ENCODE measurements around the gene GLOD4.
"Not testable (repeated sequence)": the region's sequence is repeated elsewhere in the genome, so short reads cannot be mapped to it uniquely, and the experiment has no call there.

GLOD4 gene

GRCh38 chr17:796609-797008 is 14.5 kb upstream of the GLOD4 start:
- Mint-ChIP-seq H3K4me3 (no peak overlapping the region), H3K27me3 (no peaks in the 10 kb centered on the region), H3K9me3 (no peaks in the 10 kb centered on the region), H3K36me3 (peaks cover 18 to 30% of the 10 kb centered on the region in 2 donors), H3K4me1 (peaks cover 4 to 7% of the 10 kb centered on the region in 2 donors), H3K27ac (no peak overlapping the region)
- DNase-seq (no peak), ATAC-seq (replicated peaks) (no peak)

DNA sequence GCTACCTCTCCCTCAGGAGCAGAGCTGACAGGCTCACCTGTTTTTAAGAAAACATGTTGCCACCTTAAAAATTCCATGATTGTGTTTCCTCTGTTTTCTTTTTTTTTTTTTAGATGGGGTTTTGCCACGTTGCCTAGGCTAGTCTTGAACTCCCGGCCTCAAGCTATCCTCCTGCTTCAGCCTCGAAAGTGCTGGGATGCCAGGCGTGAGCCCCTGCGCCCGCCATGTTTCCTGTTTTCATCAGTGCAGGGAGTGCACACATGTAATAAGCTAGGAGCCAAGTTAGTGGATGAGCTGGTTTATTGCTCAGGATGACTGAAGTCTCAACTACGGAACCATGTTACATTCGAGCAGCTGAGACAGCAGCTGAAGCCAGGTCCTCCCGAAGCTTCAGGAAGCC is 13.6 kb upstream of the GLOD4 start:
- ATAC-seq (replicated peaks) (no peak), DNase-seq (no peak)
- Mint-ChIP-seq H3K36me3 (peaks cover 27 to 39% of the 10 kb centered on the region in 2 donors), H3K27ac (no peak overlapping the region), H3K4me3 (no peak overlapping the region), H3K9me3 (no peaks in the 10 kb centered on the region), H3K27me3 (no peaks in the 10 kb centered on the region), H3K4me1 (peaks cover 4 to 12% of the 10 kb centered on the region in 2 donors)

- DNase-seq (no peak), ATAC-seq (replicated peaks) (no peak)
- Mint-ChIP-seq H3K27ac (no peak overlapping the region), H3K4me3 (no peak overlapping the region), H3K36me3 (peaks cover 27 to 40% of the 10 kb centered on the region in 2 donors), H3K27me3 (no peaks in the 10 kb centered on the region), H3K9me3 (no peaks in the 10 kb centered on the region), H3K4me1 (peaks cover 4 to 12% of the 10 kb centered on the region in 2 donors)
These were observed 13.2 kb upstream of the GLOD4 start for GRCh38 chr17:795276-795675.

GRCh38 chr17:794876-795275 is 12.8 kb upstream of the GLOD4 start:
- Mint-ChIP-seq H3K4me1 (peaks cover 4 to 12% of the 10 kb centered on the region in 2 donors), H3K36me3 (peaks cover 30 to 44% of the 10 kb centered on the region in 2 donors), H3K9me3 (no peaks in the 10 kb centered on the region), H3K27me3 (no peaks in the 10 kb centered on the region), H3K4me3 (peak overlapping the region; percentile 36 to 69), H3K27ac (peak overlapping the region; percentile 25)
- peak; percentile 23 for DNase-seq
- ATAC-seq (replicated peaks), result peak; percentile 81 to 83

- Mint-ChIP-seq H3K4me1 (peaks cover 4 to 12% of the 10 kb centered on the region in 2 donors), H3K4me3 (no peak overlapping the region), H3K36me3 (peaks cover 32 to 55% of the 10 kb centered on the region in 2 donors), H3K27ac (peak overlapping the region; percentile 62), H3K9me3 (no peaks in the 10 kb centered on the region), H3K27me3 (no peaks in the 10 kb centered on the region)
- DNase-seq, result no peak
- ATAC-seq (replicated peaks), result no peak
These were observed 10.2 kb upstream of the GLOD4 start for GRCh38 chr17:792277-792676.

- no peaks in the 10 kb centered on the region for H3K9me3 Mint-ChIP-seq
- no peak for ATAC-seq (replicated peaks)
- no peak overlapping the region for H3K27ac Mint-ChIP-seq
- H3K4me3 Mint-ChIP-seq, result no peak overlapping the region
- H3K4me1 Mint-ChIP-seq, result peaks cover 4 to 12% of the 10 kb centered on the region in 2 donors
- H3K27me3 Mint-ChIP-seq, result no peaks in the 10 kb centered on the region
- DNase-seq, result no peak
- peaks cover 35 to 57% of the 10 kb centered on the region in 2 donors for H3K36me3 Mint-ChIP-seq
These were observed 9.7 kb upstream of the GLOD4 start for GRCh38 chr17:791829-792228.

DNA sequence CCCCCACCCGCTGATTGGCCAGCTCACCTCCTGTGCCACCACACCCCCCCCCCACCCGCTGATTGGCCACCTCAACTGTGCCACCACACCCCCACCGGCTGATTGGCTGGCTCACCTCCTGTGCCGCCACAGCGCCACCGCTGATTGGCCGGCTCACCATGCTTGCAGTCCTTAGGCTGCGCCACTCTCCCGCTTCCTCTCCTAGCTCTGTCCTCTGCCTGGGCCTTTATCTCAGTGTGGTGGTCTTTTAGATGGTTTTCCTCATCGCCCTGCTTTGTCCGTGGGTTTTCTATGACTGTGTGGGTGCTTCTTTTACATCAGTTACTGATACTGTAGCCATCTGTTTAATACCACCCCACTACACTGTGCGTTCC is 8.8 kb upstream of the GLOD4 start:
- not testable (repeated sequence) for H3K27me3 Mint-ChIP-seq; H3K27ac Mint-ChIP-seq; H3K9me3 Mint-ChIP-seq; ATAC-seq (replicated peaks); DNase-seq; H3K4me3 Mint-ChIP-seq
- Mint-ChIP-seq H3K4me1 (peaks cover 4 to 12% of the 10 kb centered on the region in 2 donors), H3K36me3 (peaks cover 30 to 52% of the 10 kb centered on the region in 2 donors)

GRCh38 chr17:789931-790873 is 8.1 kb upstream of the GLOD4 start:
- not testable (repeated sequence) for H3K27me3 Mint-ChIP-seq; ATAC-seq (replicated peaks); H3K9me3 Mint-ChIP-seq; DNase-seq; H3K4me3 Mint-ChIP-seq; H3K27ac Mint-ChIP-seq
- Mint-ChIP-seq H3K36me3 (peaks cover 30 to 47% of the 10 kb centered on the region in 2 donors), H3K4me1 (peaks cover 4 to 12% of the 10 kb centered on the region in 2 donors)

DNA sequence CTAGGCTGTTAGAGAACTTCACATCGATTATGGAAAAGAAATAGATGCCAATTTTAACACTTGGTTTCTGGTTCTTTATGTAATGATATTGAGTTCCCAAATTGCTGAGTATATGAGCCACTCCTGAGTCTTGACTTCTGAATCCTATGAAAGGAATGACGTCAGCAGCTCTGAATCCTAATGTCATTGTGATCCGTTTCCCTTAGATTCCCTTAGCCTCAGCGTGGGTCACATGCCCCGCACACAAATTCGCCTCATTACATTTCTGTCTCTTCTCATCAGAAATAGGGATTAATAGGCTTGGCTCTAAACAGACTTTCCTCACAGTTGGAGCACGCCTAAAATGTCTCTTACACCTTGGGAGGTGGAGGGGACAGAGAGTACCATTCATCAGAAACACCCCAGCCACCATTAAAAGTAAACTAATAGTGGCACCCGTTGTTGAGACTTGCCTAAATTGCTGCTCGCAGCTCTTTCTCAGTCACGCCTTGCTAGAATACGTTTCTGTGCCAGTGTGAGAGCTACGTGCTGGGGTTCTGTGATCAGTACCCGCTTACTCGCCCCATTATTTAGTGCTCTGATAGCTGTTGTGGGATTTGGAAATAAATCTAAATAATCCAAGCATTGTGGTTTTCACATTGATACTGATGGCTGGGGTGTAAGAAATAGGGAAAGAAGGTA is 7.2 kb upstream of the GLOD4 start:
- DNase-seq, result no peak
- no peak overlapping the region for H3K27ac Mint-ChIP-seq
- peaks cover 27 to 43% of the 10 kb centered on the region in 2 donors for H3K36me3 Mint-ChIP-seq
- no peaks in the 10 kb centered on the region for H3K9me3 Mint-ChIP-seq
- H3K27me3 Mint-ChIP-seq, result no peaks in the 10 kb centered on the region
- H3K4me3 Mint-ChIP-seq, result no peak overlapping the region
- H3K4me1 Mint-ChIP-seq, result peaks cover 2 to 6% of the 10 kb centered on the region in 2 donors
- ATAC-seq (replicated peaks), result no peak

- no peak for DNase-seq
- no peak for ATAC-seq (replicated peaks)
- Mint-ChIP-seq H3K27me3 (no peaks in the 10 kb centered on the region), H3K4me1 (peaks cover 4 to 13% of the 10 kb centered on the region in 2 donors), H3K36me3 (peaks cover 27 to 42% of the 10 kb centered on the region in 2 donors), H3K9me3 (no peaks in the 10 kb centered on the region), H3K4me3 (no peak overlapping the region), H3K27ac (no peak overlapping the region)
These were observed 6.5 kb upstream of the GLOD4 start for GRCh38 chr17:788551-788950.

- no peaks in the 10 kb centered on the region for H3K27me3 Mint-ChIP-seq
- DNase-seq, result no peak
- H3K9me3 Mint-ChIP-seq, result no peaks in the 10 kb centered on the region
- no peak for ATAC-seq (replicated peaks)
- H3K4me1 Mint-ChIP-seq, result peaks cover 4 to 13% of the 10 kb centered on the region in 2 donors
- H3K36me3 Mint-ChIP-seq, result peaks cover 22 to 38% of the 10 kb centered on the region in 2 donors
- H3K27ac Mint-ChIP-seq, result no peak overlapping the region
- H3K4me3 Mint-ChIP-seq, result no peak overlapping the region
These were observed 5.7 kb upstream of the GLOD4 start for GRCh38 chr17:787641-788221.

GRCh38 chr17:785901-786300 is 3.8 kb upstream of the GLOD4 start:
- H3K36me3 Mint-ChIP-seq, result peaks cover 16 to 35% of the 10 kb centered on the region in 2 donors
- not testable (repeated sequence) for H3K27ac Mint-ChIP-seq; H3K4me3 Mint-ChIP-seq; H3K27me3 Mint-ChIP-seq; ATAC-seq (replicated peaks); DNase-seq; H3K9me3 Mint-ChIP-seq
- peaks cover 13 to 18% of the 10 kb centered on the region in 2 donors for H3K4me1 Mint-ChIP-seq

DNA sequence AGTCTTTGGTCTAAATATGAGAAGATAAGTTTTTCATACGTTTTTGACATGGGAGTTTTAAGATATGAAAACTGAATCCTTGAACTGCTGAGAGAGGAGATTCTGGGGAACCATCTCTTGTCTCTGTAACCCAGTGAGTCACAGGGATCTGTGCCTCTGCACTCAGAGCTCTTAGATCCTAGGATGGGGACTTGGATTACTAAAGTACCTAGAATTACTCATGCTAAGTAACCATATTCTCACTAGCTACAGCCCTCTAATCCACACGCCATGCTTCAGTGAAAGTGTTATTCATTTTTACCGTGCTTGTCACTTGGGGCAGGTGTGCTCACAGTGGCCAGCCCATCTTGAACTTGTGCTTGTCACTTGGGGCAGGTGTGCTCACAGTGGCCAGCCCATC is 2.1 kb upstream of the GLOD4 start:
- H3K27me3 Mint-ChIP-seq, result no peaks in the 10 kb centered on the region

DNA sequence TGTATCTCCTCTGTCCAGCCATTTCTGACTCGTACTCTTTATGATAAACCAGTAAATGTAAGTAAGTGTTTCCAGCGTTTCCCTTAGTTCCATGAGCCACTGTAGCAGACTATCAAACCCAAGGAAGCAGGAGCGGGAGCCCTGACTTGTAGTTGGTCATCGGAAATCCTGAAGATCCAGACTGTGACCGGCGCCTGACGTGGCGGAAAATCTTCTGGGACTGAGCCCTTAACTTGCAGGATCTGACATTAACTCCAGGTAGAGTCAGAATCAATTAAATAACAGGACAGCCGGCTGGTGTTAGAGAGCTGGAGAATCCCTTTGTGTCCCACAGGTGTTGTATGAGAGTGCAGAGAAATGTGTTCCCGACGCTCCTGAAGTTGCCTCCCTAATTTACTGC is 4.0 kb downstream of the GLOD4 start:
- no peak for ATAC-seq (replicated peaks)
- Mint-ChIP-seq H3K4me3 (no peak overlapping the region), H3K9me3 (no peaks in the 10 kb centered on the region), H3K36me3 (peaks cover 54 to 66% of the 10 kb centered on the region in 2 donors), H3K27me3 (no peaks in the 10 kb centered on the region), H3K27ac (no peak overlapping the region), H3K4me1 (peaks cover 28 to 42% of the 10 kb centered on the region in 2 donors)
- DNase-seq, result no peak

More for the DNA sequence above, 2.1 kb upstream of the GLOD4 start:
- H3K4me1 Mint-ChIP-seq, result peaks cover 16 to 23% of the 10 kb centered on the region in 2 donors
- H3K4me3 Mint-ChIP-seq, result peak overlapping the region; percentile 39 to 52
- H3K36me3 Mint-ChIP-seq, result peaks cover 13 to 26% of the 10 kb centered on the region in 2 donors
- no peak for DNase-seq
- H3K27ac Mint-ChIP-seq, result peak overlapping the region; percentile 14
- ATAC-seq (replicated peaks), result no peak
- no peaks in the 10 kb centered on the region for H3K9me3 Mint-ChIP-seq
